Duodenal mucosa (tissue), 2 donors: ENCODE data around the gene PFDN6.
"Not testable (repeated sequence)": the region's sequence is repeated elsewhere in the genome, so short reads cannot be mapped to it uniquely, and the experiment has no call there.

Experiments used
- H3K27ac ChIP-seq: one replicate; pipeline ENCODE4 v1.7.0; 2013; ENCODE audit warnings: low read depth, low read length
- H3K27me3 ChIP-seq, 2 donors: one replicate each; pipeline ENCODE4 v1.7.0; 2013; ENCODE audit warnings: low read length in 2 of 2, control low read depth in 1 of 2; ENCODE audit not compliant: insufficient read depth in 2 of 2, control insufficient read depth in 1 of 2
- H3K36me3 ChIP-seq, 2 donors: one replicate each; pipeline ENCODE4 v1.7.0; 2013; ENCODE audit warnings: low read length in 2 of 2, control low read depth in 1 of 2; ENCODE audit not compliant: insufficient read depth in 2 of 2, control insufficient read depth in 1 of 2
- H3K4me1 ChIP-seq, 2 donors: one replicate each; pipeline ENCODE4 v1.7.0; 2013; ENCODE audit warnings: low read length in 2 of 2, control low read depth in 1 of 2; ENCODE audit not compliant: insufficient read depth in 2 of 2, control insufficient read depth in 1 of 2
- H3K4me3 ChIP-seq, 2 donors: one replicate each; pipeline ENCODE4 v1.7.0; 2013; ENCODE audit warnings: low read length in 2 of 2, low read depth in 1 of 2
- H3K9ac ChIP-seq, 2 donors: one replicate each; pipeline ENCODE4 v1.7.0; 2013; ENCODE audit warnings: low read length in 2 of 2, low read depth in 1 of 2
- H3K9me3 ChIP-seq, 2 donors: one replicate each; pipeline ENCODE4 v1.7.0; 2013; ENCODE audit warnings: low read length in 2 of 2, control low read depth in 1 of 2; ENCODE audit not compliant: control insufficient read depth in 1 of 2

PFDN6 gene

DNA sequence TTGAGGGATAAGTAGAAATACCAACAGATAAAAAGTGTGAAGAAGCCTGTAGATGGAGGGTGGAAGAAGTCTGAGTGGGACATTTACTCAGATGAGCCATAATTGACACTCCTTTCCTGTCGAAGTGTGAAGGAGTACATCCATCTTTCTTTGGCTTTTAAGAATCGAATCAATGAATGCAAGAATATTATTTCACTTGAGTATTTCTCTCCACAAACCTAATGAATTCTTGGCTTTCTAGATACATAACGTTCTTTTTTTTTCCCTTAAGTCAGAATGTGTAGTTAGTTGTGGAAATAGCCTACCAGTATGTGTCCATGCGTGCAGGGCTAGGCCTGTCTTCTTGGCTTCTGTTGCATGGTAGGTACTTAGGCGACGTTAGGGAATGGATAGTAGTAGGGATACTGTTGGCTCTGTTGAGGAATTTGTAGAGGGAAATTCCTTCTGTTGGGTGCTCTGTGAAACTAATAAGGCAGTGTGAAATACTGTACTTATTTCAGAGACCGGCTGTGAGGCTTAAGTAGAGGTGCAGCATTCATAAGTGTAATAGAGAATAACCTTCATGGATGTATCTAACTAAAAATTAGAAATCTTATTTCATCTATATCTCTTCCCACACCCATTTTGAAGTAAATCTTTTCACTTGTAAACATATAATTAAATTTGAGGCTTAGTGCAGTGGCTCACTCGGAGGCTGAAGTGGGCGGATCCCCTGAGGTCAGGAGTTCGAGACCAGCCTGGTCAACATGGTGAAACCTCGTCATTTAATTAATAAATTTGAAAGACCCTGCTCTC, 16.1 kb upstream of the PFDN6 start:
- Histone ChIP-seq H3K9ac (peak overlapping the region; percentile 78 to 98), H3K4me3 (peak overlapping the region; percentile 81 to 98), H3K9me3 (no peaks in the 10 kb centered on the region), H3K36me3 (peaks cover 35 to 42% of the 10 kb centered on the region in 2 donors), H3K4me1 (peaks cover 45 to 61% of the 10 kb centered on the region in 2 donors), H3K27me3 (no peaks in the 10 kb centered on the region), H3K27ac (no peak overlapping the region)

DNA sequence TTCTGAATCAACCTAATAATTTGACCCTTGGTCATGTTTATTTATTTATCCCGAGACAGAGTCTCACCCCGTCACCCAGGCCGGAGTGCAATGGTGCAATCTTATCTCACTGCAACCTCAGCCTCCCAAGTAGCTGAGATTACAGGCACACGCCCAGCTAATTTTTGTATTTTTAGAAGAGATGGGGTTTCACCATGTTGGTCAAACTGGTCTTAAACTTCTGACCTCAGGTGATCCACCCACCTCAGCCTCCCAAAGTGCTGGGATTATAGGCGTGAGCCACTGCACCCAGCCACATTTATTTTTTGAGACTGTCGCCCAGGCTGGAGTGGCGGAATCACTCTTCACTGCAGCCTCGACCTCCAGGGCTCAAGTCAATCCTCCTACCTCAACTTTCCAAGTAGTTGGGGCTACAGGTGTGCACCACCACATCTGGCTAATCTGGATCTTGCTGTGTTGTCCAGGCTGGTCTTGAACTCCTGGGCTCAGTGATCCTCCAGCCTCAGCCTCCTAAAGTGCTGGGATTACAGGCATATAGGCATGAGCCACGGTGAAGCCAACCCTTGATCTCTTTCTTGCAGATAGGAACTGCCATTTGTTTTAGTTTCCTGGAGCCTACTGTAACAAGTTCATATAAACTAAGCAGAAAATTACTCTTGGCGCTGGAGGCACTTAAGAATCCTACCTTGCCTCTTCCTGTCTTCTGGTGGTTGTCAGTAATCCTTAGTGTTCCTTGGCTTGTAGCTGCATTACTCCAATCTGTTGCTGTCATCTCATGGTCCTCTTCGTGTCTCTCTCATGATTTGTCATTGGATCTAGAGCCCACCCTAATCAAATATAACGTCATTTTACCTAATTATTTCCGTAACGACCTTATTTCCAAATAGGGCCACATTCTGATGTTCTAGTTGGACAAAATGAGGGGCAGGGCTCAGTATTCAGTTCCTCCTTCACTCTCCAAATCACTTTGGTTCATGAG, 15.2 kb upstream of the PFDN6 start:
- H3K9ac ChIP-seq, result peak overlapping the region; percentile 35 to 98
- H3K4me3 ChIP-seq, result peak overlapping the region; percentile 81 to 98
- H3K27ac ChIP-seq, result no peak overlapping the region
- H3K36me3 ChIP-seq, result peaks cover 26 to 37% of the 10 kb centered on the region in 2 donors
- no peaks in the 10 kb centered on the region for H3K27me3 ChIP-seq
- H3K9me3 ChIP-seq, result no peaks in the 10 kb centered on the region
- peaks cover 49 to 61% of the 10 kb centered on the region in 2 donors for H3K4me1 ChIP-seq

DNA sequence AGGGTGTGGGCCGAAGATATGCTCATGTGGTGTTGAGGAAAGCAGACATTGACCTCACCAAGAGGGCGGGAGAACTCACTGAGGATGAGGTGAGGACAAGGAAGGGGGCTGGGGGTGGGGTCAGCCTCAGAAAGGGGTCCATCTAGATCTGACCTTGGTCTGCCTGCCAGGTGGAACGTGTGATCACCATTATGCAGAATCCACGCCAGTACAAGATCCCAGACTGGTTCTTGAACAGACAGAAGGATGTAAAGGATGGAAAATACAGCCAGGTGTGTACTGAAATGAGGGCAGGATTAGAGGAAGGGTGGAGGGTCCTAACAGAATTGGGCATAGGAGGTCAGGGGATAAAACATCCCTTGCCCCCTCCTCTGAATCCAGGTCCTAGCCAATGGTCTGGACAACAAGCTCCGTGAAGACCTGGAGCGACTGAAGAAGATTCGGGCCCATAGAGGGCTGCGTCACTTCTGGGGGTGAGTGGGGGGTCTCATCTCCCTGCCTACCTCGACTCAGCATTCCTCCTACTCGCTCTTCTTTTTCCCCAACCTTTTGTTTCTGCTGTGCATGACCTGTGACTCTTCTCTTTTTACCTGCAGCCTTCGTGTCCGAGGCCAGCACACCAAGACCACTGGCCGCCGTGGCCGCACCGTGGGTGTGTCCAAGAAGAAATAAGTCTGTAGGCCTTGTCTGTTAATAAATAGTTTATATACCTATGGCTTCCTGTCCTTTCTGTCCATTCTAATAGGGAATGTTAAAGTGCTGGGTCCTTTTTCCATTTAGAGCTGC, 13.4 kb upstream of the PFDN6 start:
- Histone ChIP-seq H3K4me1 (peaks cover 47 to 59% of the 10 kb centered on the region in 2 donors), H3K4me3 (peak overlapping the region; percentile 80 to 85), H3K36me3 (peaks cover 28 to 49% of the 10 kb centered on the region in 2 donors), H3K9ac (peak overlapping the region; percentile 75 to 86)
- not testable (repeated sequence) for H3K9me3 ChIP-seq, H3K27ac ChIP-seq, H3K27me3 ChIP-seq

DNA sequence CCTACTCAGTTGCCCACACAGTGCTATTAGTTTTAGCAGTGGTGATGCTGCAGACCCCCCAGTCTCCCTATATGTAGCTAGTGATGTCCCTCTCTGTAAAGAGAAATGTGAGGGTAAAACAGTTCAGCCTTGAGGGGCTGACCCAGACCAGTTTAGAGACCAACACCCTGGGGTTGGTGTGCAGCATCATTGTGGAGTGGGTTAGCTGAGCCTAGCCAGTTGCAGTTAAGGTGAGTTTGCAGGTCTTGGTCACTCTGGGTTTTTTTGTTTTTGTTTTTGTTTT, 12.9 kb upstream of the PFDN6 start:
- Histone ChIP-seq H3K36me3 (peaks cover 33 to 53% of the 10 kb centered on the region in 2 donors), H3K4me1 (peaks cover 45 to 57% of the 10 kb centered on the region in 2 donors), H3K9ac (peak overlapping the region; percentile 75 to 86), H3K27me3 (no peaks in the 10 kb centered on the region), H3K4me3 (peak overlapping the region; percentile 80 to 85), H3K9me3 (no peaks in the 10 kb centered on the region), H3K27ac (peak overlapping the region; percentile 80)

DNA sequence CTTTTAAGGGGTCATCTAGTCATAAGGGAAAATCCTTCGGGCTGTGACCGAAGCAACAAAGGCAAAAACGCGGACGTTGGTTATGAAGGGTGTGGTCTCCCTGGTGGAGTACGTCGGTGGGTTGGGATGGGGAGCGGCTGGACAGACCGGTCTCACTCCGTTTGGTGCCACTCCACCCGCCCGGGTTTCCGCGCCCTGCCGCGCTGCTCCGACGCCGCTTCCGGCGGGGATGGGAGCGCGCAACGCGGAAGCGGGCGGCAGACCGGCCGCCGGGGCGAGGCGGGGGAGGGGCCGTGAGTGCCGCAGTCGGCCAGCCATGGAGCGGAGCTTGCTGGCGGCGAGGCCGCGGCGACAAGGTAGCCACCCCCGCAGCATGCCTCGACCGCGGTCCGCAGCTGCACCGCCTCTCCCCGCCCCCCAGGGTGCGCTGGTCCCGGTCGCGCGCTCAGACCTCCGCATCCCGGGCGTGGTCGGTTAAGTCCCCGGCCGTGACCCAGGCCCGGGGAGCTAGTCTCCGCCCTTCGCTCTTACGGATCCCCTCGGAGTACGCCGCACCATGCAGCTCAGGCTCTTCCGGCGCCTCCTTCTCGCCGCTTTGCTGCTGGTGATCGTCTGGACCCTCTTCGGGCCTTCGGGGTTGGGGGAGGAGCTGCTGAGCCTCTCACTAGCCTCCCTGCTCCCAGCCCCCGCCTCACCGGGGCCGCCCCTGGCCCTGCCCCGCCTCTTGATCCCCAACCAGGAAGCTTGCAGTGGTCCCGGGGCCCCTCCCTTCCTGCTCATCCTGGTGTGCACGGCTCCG, 12.3 kb upstream of the PFDN6 start, which contains the start of gene B3GALT4:
Gene B3GALT4 (plus strand): TSS at position 260 of the 799 bp plus-strand sequence. CDS start 297 bp downstream, at position 557.
- Histone ChIP-seq H3K36me3 (peaks cover 36 to 58% of the 10 kb centered on the region in 2 donors), H3K4me1 (peaks cover 45 to 57% of the 10 kb centered on the region in 2 donors), H3K27ac (peak within 1 kb of the TSS; percentile 85)

DNA sequence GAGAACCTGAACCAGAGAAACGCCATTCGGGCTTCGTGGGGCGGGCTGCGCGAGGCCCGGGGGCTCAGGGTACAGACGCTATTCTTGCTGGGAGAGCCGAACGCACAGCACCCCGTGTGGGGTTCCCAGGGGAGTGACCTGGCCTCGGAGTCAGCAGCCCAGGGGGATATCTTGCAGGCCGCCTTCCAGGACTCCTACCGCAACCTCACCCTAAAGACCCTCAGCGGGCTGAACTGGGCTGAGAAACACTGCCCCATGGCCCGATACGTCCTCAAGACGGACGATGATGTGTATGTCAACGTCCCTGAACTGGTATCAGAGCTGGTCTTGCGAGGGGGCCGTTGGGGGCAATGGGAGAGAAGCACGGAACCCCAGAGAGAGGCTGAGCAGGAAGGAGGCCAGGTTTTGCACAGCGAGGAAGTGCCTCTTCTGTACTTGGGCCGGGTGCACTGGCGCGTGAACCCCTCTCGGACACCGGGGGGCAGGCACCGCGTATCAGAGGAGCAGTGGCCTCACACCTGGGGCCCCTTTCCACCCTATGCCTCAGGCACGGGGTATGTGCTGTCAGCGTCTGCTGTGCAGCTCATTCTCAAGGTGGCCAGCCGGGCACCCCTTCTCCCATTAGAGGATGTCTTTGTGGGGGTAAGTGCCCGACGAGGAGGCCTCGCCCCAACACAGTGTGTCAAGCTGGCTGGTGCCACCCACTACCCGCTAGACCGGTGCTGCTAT, 11.6 kb upstream of the PFDN6 start:
- Histone ChIP-seq H3K36me3 (peaks cover 36 to 58% of the 10 kb centered on the region in 2 donors), H3K9me3 (no peaks in the 10 kb centered on the region), H3K4me1 (peaks cover 41 to 51% of the 10 kb centered on the region in 2 donors), H3K27ac (peak overlapping the region; percentile 85), H3K4me3 (peak overlapping the region; percentile 80 to 85), H3K9ac (peak overlapping the region; percentile 75 to 86), H3K27me3 (no peaks in the 10 kb centered on the region)

More for the DNA sequence above, 12.3 kb upstream of the PFDN6 start, which contains the start of gene B3GALT4:
- Histone ChIP-seq H3K27me3 (no peaks in the 10 kb centered on the region), H3K4me3 (peak within 1 kb of the TSS; percentile 80 to 85), H3K9me3 (no peaks in the 10 kb centered on the region), H3K9ac (peak within 1 kb of the TSS; percentile 75 to 86)

DNA sequence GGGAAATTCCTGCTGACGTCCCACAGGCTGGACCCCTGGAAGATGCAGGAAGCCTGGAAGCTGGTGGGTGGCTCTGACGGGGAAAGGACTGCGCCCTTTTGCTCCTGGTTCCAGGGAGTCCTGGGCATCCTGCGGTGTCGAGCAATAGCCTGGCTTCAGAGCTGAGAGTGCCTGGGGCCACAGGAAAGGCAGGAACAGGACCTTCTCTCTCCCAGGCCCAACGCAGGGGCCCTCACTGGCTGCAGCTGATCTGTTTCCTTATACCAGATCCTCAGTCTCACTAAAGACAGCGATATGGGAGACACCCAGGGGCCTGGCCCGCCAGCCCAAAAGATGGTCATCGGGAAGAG, 11.0 kb upstream of the PFDN6 start:
- Histone ChIP-seq H3K4me1 (peaks cover 36 to 46% of the 10 kb centered on the region in 2 donors), H3K36me3 (peaks cover 36 to 59% of the 10 kb centered on the region in 2 donors), H3K4me3 (no peak overlapping the region)

DNA sequence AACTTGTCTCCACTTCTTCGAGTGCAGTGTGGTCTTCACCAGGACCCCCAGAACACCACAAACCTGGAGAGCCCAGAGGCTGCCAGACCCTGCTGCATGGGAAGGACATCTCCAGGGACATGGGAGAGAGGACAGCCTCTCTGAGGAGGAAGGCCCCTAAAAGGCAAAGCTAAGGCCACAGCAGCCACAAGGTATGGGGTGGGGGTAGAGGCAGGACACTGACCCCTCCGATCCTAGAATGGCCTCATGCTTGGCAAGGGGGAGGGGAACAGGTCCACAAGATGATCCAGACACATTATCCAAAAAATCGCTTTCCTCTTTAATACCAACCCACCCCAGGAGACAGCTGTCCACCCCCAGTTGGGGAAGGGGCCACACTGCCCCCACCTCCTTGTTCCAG, 10.6 kb upstream of the PFDN6 start:
- Histone ChIP-seq H3K4me3 (no peak overlapping the region), H3K4me1 (peaks cover 36 to 41% of the 10 kb centered on the region in 2 donors), H3K27ac (no peak overlapping the region), H3K27me3 (no peaks in the 10 kb centered on the region), H3K9ac (no peak overlapping the region), H3K9me3 (no peaks in the 10 kb centered on the region), H3K36me3 (peaks cover 38 to 63% of the 10 kb centered on the region in 2 donors)

More for the DNA sequence above, 11.0 kb upstream of the PFDN6 start:
- Histone ChIP-seq H3K27me3 (no peaks in the 10 kb centered on the region), H3K9ac (no peak overlapping the region), H3K9me3 (no peaks in the 10 kb centered on the region), H3K27ac (no peak overlapping the region)
